Activated T-helper 1 cell treated with anti-CD3 and anti-CD28 coated beads, Interleukin-12 subunit alpha, Interleukin-12 subunit beta, Interleukin-2, Interleukin-4 antibody, amounts not matched to agents 30 ng/mL and 10 ng/mL and 1 ng/mL, durations not matched to agents 14 hours and 24 hours and 36 hours (primary cell): Measurements from ENCODE around the gene COL23A1. TPM values are rescaled to one million over a fixed set of nuclear protein-coding genes. Genes with fewer than 3 reads are reported as not detected.

Source experiments
- DNase-seq: peaks from one replicate; pipeline ENCODE4 v3.0.0; 2021; ENCODE audit warnings: low spot score
- H3K27ac Mint-ChIP-seq: one replicate; pipeline ENCODE4 v1.8.0; 2021; ENCODE audit warnings: mild to moderate bottlenecking, mixed read lengths
- H3K27me3 Mint-ChIP-seq: one replicate; pipeline ENCODE4 v1.8.0; 2022; ENCODE audit warnings: mild to moderate bottlenecking, moderate library complexity, mixed read lengths; ENCODE audit not compliant: insufficient read depth
- H3K36me3 Mint-ChIP-seq: one replicate; pipeline ENCODE4 v1.8.0; 2021; ENCODE audit warnings: low read depth, mixed read lengths
- H3K4me1 Mint-ChIP-seq: one replicate; pipeline ENCODE4 v1.8.0; 2021; ENCODE audit warnings: low read depth, mixed read lengths
- H3K4me3 Mint-ChIP-seq: one replicate; pipeline ENCODE4 v1.8.0; 2021; ENCODE audit warnings: mild to moderate bottlenecking, moderate library complexity, mixed read lengths
- H3K9me3 Mint-ChIP-seq: one replicate; pipeline ENCODE4 v1.8.0; 2021; ENCODE audit warnings: mixed read lengths
- intact Hi-C: fragments of 100-400 bp; cut with micrococcal nuclease; formaldehyde crosslinking; loops from one replicate; pipeline ENCODE4 v1.15.1; 2024
- total RNA-seq: library from RNA; stranded (reverse); gene quantifications from 2 replicates; pipeline ENCODE4 v1.2.3, GENCODE V29; 2022

The COL23A1 gene
- total RNA-seq, 1 donor from 2014 or later: not detected

- no peak overlapping the region for H3K27ac Mint-ChIP-seq
- no peaks in the 10 kb centered on the region for H3K36me3 Mint-ChIP-seq
- intact Hi-C loops: no loop called here
- DNase-seq: no peak
- H3K4me3 Mint-ChIP-seq: no peak overlapping the region
- no peaks in the 10 kb centered on the region for H3K9me3 Mint-ChIP-seq
- peaks cover 5% of the 10 kb centered on the region for H3K27me3 Mint-ChIP-seq
- H3K4me1 Mint-ChIP-seq: no peaks in the 10 kb centered on the region
These were observed 113.0 kb downstream of the COL23A1 start for GRCh38 chr5:178476972-178477754.

- H3K27me3 Mint-ChIP-seq: peaks cover 5% of the 10 kb centered on the region
- H3K9me3 Mint-ChIP-seq: no peaks in the 10 kb centered on the region
- no peak overlapping the region for H3K4me3 Mint-ChIP-seq
- intact Hi-C loops: no loop called here
- no peak overlapping the region for H3K27ac Mint-ChIP-seq
- no peak for DNase-seq
- no peaks in the 10 kb centered on the region for H3K4me1 Mint-ChIP-seq
- H3K36me3 Mint-ChIP-seq: no peaks in the 10 kb centered on the region
These were observed 113.7 kb downstream of the COL23A1 start for GRCh38 chr5:178476531-178476930.

DNA sequence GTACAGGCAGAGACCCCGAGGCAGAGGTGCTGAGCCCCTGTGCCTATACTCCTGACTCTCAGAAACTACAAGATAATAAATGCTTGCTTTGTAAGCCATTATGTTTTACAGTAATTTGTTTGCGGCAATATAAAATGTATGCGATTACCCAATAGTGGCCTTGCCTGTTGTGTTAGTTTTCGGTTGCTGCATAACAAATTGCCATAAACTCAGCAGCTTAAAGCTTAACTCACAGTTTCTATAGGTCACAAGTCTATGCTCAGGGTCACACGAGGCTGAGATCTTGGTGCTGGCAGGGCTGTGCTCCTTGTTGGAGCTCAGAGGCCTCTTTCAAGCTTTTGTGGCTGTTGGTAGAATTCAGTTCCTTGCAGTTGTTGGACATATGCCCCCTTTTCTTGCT, 114.8 kb downstream of the COL23A1 start:
- Mint-ChIP-seq H3K27ac (no peak overlapping the region), H3K36me3 (no peaks in the 10 kb centered on the region), H3K4me1 (no peaks in the 10 kb centered on the region), H3K27me3 (peaks cover 5% of the 10 kb centered on the region), H3K9me3 (no peaks in the 10 kb centered on the region), H3K4me3 (no peak overlapping the region)
- no peak for DNase-seq
- intact Hi-C loops: no loop called here

DNA sequence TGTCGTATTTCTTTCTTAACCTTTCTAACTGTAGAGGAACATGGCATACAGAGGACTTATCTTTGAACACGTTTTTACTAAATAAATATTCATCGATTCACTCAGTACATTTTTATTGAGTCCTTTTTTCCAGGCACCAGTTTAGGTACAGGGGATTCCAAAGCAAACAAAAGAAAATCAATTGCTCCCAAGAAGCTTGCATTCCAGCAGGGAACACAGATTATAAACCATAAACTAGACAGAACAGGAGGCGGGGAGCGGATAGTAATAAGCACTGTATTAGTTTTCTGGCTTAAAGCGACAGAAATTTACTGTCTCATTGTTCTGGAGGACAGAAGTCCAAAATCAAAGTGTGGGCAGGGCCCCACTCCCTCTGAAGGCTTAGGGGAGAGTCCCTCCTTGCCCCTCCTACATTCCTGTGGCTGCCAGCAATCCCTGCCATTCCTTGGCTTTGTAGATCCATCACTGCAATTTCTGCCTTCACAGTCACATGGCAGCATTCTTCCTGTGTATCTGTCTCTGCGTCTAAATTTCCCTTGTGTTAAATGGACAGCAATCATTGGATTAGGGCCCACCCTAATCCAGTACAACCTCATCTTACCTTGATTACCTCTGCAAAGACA, 115.5 kb downstream of the COL23A1 start:
- H3K9me3 Mint-ChIP-seq: no peaks in the 10 kb centered on the region
- intact Hi-C loops: no loop called here
- H3K4me3 Mint-ChIP-seq: no peak overlapping the region
- no peaks in the 10 kb centered on the region for H3K4me1 Mint-ChIP-seq
- no peak overlapping the region for H3K27ac Mint-ChIP-seq
- peaks cover 5% of the 10 kb centered on the region for H3K27me3 Mint-ChIP-seq
- DNase-seq: no peak
- no peaks in the 10 kb centered on the region for H3K36me3 Mint-ChIP-seq

DNA sequence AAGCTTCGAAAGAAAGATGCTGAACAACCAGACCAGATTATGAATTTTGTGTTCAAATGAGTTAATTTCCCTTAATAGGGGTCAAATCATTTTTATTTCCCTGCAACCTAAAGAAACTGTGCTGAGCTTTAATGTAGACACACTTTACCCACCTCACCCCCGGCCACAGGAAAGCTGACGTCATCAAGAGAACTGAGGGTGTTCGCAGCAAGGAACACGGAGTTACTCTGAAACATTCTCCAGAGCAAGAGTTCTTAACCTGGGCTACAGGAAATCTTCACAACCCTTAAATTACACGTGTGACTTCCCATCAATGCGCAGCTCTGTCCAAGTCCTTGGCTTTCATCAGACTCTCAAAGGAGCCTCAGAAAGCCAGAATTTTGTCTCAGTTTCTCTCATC, 116.3 kb downstream of the COL23A1 start:
- no peaks in the 10 kb centered on the region for H3K4me1 Mint-ChIP-seq
- peaks cover 5% of the 10 kb centered on the region for H3K27me3 Mint-ChIP-seq
- H3K4me3 Mint-ChIP-seq: no peak overlapping the region
- no peaks in the 10 kb centered on the region for H3K9me3 Mint-ChIP-seq
- no peak for DNase-seq
- no peaks in the 10 kb centered on the region for H3K36me3 Mint-ChIP-seq
- no peak overlapping the region for H3K27ac Mint-ChIP-seq
- intact Hi-C loops: no loop called here

- H3K27me3 Mint-ChIP-seq: peaks cover 2% of the 10 kb centered on the region
- no peaks in the 10 kb centered on the region for H3K36me3 Mint-ChIP-seq
- no peaks in the 10 kb centered on the region for H3K4me1 Mint-ChIP-seq
- no peak for DNase-seq
- intact Hi-C loops: no loop called here
- no peaks in the 10 kb centered on the region for H3K9me3 Mint-ChIP-seq
- no peak overlapping the region for H3K27ac Mint-ChIP-seq
- H3K4me3 Mint-ChIP-seq: no peak overlapping the region
These were observed 118.1 kb downstream of the COL23A1 start for GRCh38 chr5:178472138-178472537.

- no peak overlapping the region for H3K27ac Mint-ChIP-seq
- intact Hi-C loops: no loop called here
These were observed 118.5 kb downstream of the COL23A1 start for GRCh38 chr5:178471711-178472110.

GRCh38 chr5:178470760-178471025, 119.5 kb downstream of the COL23A1 start:
- Mint-ChIP-seq H3K9me3 (no peaks in the 10 kb centered on the region), H3K4me1 (no peaks in the 10 kb centered on the region), H3K36me3 (no peaks in the 10 kb centered on the region), H3K27me3 (peaks cover 2% of the 10 kb centered on the region), H3K4me3 (no peak overlapping the region), H3K27ac (no peak overlapping the region)
- intact Hi-C loops: no loop called here
- no peak for DNase-seq

More at GRCh38 chr5:178471711-178472110, 118.5 kb downstream of the COL23A1 start:
- no peaks in the 10 kb centered on the region for H3K4me1 Mint-ChIP-seq
- H3K36me3 Mint-ChIP-seq: no peaks in the 10 kb centered on the region
- no peak for DNase-seq
- peaks cover 2% of the 10 kb centered on the region for H3K27me3 Mint-ChIP-seq
- H3K9me3 Mint-ChIP-seq: no peaks in the 10 kb centered on the region
- no peak overlapping the region for H3K4me3 Mint-ChIP-seq

- no peak overlapping the region for H3K27ac Mint-ChIP-seq
- H3K27me3 Mint-ChIP-seq: peaks cover 2% of the 10 kb centered on the region
- intact Hi-C loops: no loop called here
- no peaks in the 10 kb centered on the region for H3K4me1 Mint-ChIP-seq
- no peak overlapping the region for H3K4me3 Mint-ChIP-seq
- H3K36me3 Mint-ChIP-seq: no peaks in the 10 kb centered on the region
- H3K9me3 Mint-ChIP-seq: no peaks in the 10 kb centered on the region
- DNase-seq: no peak
These were observed 120.0 kb downstream of the COL23A1 start for GRCh38 chr5:178469975-178470759.

DNA sequence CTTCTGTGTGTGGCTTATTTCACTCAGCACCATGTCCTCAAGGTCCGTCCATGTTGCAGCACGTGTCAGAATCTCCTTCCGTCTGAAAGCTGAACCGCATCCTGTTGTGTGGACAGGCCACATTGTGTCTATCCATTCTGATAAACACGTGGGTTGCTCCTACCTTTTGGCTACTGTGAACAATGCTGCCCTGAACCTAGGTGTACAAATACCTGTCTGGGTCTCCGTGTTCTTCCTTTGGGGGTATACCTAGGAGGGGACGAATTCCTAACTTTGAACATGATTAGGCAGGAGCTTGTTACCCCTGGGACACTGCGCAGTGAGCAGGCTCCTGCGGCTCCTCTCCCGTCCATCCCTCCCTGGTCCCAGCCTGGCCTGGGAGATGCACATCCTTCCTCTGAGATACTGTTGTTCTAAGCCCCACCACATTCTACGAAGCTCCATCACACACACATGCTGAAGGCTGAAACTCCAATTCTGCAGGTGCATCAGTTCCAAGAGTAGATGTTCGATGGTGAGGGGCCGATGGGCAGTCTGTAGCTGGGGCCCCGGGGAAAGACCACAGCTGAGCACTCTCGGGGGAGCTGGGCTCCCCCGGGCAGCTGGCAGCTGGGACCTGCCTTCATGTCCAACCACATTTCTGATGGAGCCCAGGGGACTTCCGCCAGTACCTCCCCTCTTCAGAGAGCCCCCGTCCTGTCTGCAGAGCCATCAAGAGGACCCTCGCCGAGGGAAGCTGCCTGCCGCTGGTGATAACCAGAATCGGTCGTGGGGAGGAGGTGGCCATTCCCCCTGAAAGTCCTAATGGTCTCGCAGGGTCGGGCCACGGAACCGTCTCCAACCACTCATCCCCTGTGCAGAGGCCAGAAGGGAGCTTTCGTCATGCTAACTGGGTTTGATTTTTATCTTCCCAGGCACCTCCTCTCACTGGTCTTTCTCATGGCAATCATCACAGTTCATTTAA, 120.9 kb downstream of the COL23A1 start:
- H3K27ac Mint-ChIP-seq: no peak overlapping the region
- no peak for DNase-seq
- H3K4me1 Mint-ChIP-seq: no peaks in the 10 kb centered on the region
- H3K27me3 Mint-ChIP-seq: no peaks in the 10 kb centered on the region
- no peak overlapping the region for H3K4me3 Mint-ChIP-seq
- H3K9me3 Mint-ChIP-seq: no peaks in the 10 kb centered on the region
- intact Hi-C loops: no loop called here
- H3K36me3 Mint-ChIP-seq: no peaks in the 10 kb centered on the region

DNA sequence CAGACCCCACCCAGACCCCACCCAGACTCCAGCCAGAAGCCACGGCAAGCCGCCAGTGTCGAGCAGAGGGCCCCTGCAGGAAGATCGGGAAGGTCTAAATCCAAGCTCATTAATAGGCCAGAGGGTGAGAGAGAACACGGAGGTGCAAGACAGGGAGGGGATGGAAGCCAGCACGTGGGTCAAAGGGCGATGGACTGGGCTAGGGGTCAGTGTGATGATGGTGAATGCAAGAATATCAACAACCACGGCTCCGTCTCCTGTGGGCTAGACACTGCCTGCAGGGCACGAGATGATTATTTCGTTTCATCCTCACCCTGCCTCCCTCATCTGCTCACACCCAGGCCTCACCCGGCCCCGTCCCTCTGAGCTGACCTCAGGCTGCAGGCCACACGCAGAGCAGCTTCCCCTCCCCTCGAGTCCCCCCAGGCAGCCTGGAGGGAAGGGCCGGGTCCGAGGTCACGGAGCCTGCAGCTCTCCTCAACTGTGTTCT, 122.0 kb downstream of the COL23A1 start:
- Mint-ChIP-seq H3K27ac (no peak overlapping the region), H3K9me3 (no peaks in the 10 kb centered on the region), H3K4me1 (no peaks in the 10 kb centered on the region), H3K36me3 (no peaks in the 10 kb centered on the region), H3K27me3 (no peaks in the 10 kb centered on the region), H3K4me3 (no peak overlapping the region)
- no peak for DNase-seq
- intact Hi-C loops: no loop called here

DNA sequence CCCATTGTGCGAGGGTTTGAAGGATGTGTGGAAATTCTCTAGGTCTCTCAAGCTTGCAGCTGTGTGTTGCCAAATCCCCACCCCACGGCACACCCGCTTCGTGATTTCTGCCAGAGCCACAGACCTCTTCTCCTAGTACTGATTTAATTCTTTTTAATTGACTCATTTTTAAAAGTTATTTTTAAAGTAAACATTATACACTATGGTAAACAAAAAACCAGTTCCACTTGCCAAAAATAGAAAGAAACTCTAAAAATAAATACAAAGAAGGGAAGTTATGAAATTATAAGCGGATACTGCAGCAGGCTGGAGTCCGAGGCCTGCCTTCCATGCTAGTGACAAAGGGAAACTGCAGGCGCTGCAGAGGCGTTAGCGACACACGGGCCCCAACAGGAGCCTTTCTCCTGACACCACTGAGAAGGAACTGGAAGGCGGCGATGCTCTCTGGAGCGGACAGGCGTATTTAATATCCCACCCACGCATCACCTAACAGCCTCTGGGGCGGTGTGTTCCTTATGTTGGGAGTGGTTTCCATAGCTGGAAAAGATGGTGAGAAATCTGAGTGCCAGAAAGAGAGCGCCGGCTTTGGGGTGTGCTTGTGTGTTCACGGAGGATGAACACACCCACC, 122.5 kb downstream of the COL23A1 start:
- DNase-seq: no peak
- intact Hi-C loops: no loop called here
- H3K27me3 Mint-ChIP-seq: no peaks in the 10 kb centered on the region
- H3K9me3 Mint-ChIP-seq: no peaks in the 10 kb centered on the region
- no peak overlapping the region for H3K4me3 Mint-ChIP-seq
- H3K4me1 Mint-ChIP-seq: no peaks in the 10 kb centered on the region
- H3K36me3 Mint-ChIP-seq: no peaks in the 10 kb centered on the region
- no peak overlapping the region for H3K27ac Mint-ChIP-seq
